Measurements from ENCODE around the gene TMEM225B. TPM values are rescaled to one million over a fixed set of nuclear protein-coding genes. Genes with fewer than 3 reads are reported as not detected.
"Not testable (repeated sequence)": the region's sequence is repeated elsewhere in the genome, so short reads cannot be mapped to it uniquely, and the experiment has no call there.

Gene TMEM225B
- polyA plus RNA-seq, 4 donors, result 2.0 to 2.4 (median 2.1) TPM

DNA sequence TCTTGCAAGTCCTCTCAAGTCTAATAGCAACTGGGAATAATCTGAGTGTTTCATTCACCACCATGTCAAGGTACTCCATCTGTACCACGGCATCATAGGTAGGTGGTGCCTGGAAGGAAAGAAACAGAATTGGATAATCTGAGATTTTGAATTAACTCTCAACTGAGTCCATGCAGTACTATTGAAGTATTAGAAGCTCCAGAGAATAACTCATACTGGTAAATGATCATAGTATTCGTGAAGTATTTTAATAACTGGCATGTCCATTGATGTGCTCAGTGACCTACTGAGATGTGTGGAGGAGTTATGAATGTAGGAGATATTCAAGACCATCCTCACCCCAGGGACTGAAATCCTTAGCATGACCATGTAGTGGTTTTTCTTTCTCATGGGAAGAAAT lies 54.6 kb downstream of the TMEM225B start:
- DNase-seq (ENCODE audit: low read depth in 4 of 4, low spot score in 2 of 4), result no peak

DNA sequence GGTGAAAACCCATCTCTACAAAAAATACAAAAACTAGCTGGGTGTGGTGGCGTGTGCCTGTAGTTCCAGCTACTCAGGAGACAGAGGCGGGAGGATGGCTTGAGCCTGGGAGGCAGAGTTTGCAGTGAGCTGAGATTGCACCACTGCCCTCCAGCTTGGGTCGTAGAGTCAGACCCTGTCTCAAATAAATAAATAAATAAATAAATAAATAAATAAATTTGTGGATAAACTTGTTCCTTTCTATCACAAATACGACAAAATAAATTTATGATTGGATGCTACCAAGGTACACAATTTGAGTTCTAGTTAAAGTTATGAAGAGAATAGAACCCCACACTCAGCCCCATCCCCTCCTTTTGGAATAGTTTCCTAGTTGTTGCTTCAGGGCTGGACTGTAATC lies 55.2 kb downstream of the TMEM225B start:
- not testable (repeated sequence) for DNase-seq (ENCODE audit: low read depth in 4 of 4, low spot score in 2 of 4)

DNA sequence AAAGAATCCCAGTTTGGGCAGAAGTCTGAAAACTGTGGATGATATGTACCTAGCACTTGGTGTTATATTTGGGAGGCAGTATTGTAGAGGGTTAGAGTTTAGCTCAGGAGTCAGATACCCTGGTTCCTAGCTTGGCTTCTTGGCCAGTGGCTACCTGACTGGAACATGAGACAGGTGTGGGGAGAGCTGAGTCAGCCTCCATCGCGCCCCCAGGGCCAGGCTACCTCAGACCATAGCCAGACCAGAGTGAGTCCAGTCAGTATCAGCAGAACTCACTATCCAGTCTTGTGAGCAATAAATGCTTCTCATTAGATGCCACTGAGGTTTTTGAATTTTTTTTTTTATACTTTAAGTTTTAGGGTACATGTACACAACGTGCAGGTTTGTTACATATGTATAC lies 55.7 kb downstream of the TMEM225B start:
- DNase-seq (ENCODE audit: low read depth in 4 of 4, low spot score in 2 of 4), result no peak

- not testable (repeated sequence) for DNase-seq (ENCODE audit: low read depth in 4 of 4, low spot score in 2 of 4)
Measured at GRCh38 chr7:99654626-99655025, 56.6 kb downstream of the TMEM225B start.

DNA sequence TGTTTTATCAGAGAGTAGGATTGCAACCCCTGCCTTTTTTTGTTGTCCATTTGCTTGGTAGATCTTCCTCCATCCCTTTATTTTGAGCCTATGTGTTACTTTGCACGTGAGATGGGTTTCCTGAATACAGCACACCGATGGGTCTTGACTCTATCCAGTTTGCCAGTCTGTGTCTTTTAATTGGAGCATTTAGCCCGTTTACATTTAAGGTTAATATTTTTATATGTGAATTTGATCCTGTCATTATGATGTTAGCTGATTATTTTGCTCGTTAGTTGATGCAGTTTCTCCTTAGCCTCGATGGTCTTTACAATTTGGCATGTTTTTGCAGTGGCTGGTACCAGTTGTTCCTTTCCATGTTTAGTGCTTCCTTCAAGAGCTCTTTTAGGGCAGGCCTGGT lies 59.8 kb downstream of the TMEM225B start:
- not testable (repeated sequence) for DNase-seq (ENCODE audit: low read depth in 4 of 4, low spot score in 2 of 4)

Other genes starting within 250 kb of the TMEM225B start
- 10 to 100 TPM; 28.1 to 43.0 (median 35.5) TPM for gene ARPC1B, start 223.5 kb upstream of the TMEM225B start, polyA plus RNA-seq (ENCODE audit: insufficient read length in 4 of 4)
- 100 to 1,000 TPM; 145 to 161 (median 149) TPM for gene PDAP1, start 189.7 kb upstream of the TMEM225B start, polyA plus RNA-seq (ENCODE audit: insufficient read length in 4 of 4)
- gene BUD31, start 189.3 kb upstream of the TMEM225B start, polyA plus RNA-seq (ENCODE audit: insufficient read length in 4 of 4), result 100 to 1,000 TPM; 102 to 120 (median 108) TPM
- 1 to 10 TPM; 4.2 to 5.4 (median 4.9) TPM for gene PTCD1, start 159.5 kb upstream of the TMEM225B start, polyA plus RNA-seq (ENCODE audit: insufficient read length in 4 of 4)
- gene CPSF4, start 159.3 kb upstream of the TMEM225B start, polyA plus RNA-seq (ENCODE audit: insufficient read length in 4 of 4), result 10 to 100 TPM; 23.0 to 47.7 (median 36.0) TPM
- 100 to 1,000 TPM; 380 to 500 (median 431) TPM for gene ATP5MF, start 132.1 kb upstream of the TMEM225B start, polyA plus RNA-seq (ENCODE audit: insufficient read length in 4 of 4)
- gene ZNF789, start 125.4 kb upstream of the TMEM225B start, polyA plus RNA-seq (ENCODE audit: insufficient read length in 4 of 4), result 10 to 100 TPM; 18.8 to 68.8 (median 36.4) TPM
- 10 to 100 TPM; 13.5 to 20.8 (median 16.1) TPM for gene ZNF394, start 98.0 kb upstream of the TMEM225B start, polyA plus RNA-seq (ENCODE audit: insufficient read length in 4 of 4)
- gene ZKSCAN5, start 93.6 kb upstream of the TMEM225B start, polyA plus RNA-seq (ENCODE audit: insufficient read length in 4 of 4), result 10 to 100 TPM; 14.8 to 16.7 (median 16.1) TPM
- 10 to 100 TPM; 13.3 to 16.9 (median 15.6) TPM for gene FAM200A, start 46.2 kb upstream of the TMEM225B start, polyA plus RNA-seq (ENCODE audit: insufficient read length in 4 of 4)
- 100 to 1,000 TPM in 1 of 4 donors, 10 to 100 TPM in 3; 65.7 to 112 (median 83.5) TPM for gene ZNF655, start 39.6 kb upstream of the TMEM225B start, polyA plus RNA-seq (ENCODE audit: insufficient read length in 4 of 4)
- gene ZSCAN25, start 18.7 kb downstream of the TMEM225B start, polyA plus RNA-seq (ENCODE audit: insufficient read length in 4 of 4), result 10 to 100 TPM; 17.3 to 21.4 (median 19.6) TPM
- gene CYP3A5, start 81.7 kb downstream of the TMEM225B start, polyA plus RNA-seq (ENCODE audit: insufficient read length in 4 of 4), result 1 to 10 TPM; 1.5 to 2.8 (median 1.8) TPM
- 10 to 100 TPM in 1 of 4 donors, 1 to 10 TPM in 1, under 1 TPM in 2; 0.29 to 23.5 (median 1.1) TPM for gene CYP3A7, start 136.9 kb downstream of the TMEM225B start, polyA plus RNA-seq (ENCODE audit: insufficient read length in 4 of 4)
- under 1 TPM; 0.20 to 0.46 (median 0.24) TPM for gene CYP3A4, start 185.9 kb downstream of the TMEM225B start, polyA plus RNA-seq (ENCODE audit: insufficient read length in 4 of 4)
- under 1 TPM; 0.22 to 0.57 (median 0.42) TPM for gene CYP3A43, start 229.7 kb downstream of the TMEM225B start, polyA plus RNA-seq (ENCODE audit: insufficient read length in 4 of 4)

Measured in left renal cortex interstitium (tissue), 4 donors.